HG03095 (cell line): ENCODE results near the gene ATP13A3.

Source experiments
- ATAC-seq: cut with Tn5 transposase; IDR thresholded peaks from one replicate; pipeline ENCODE4 v1.9.1; 2021; ENCODE audit warnings: moderate library complexity; ENCODE audit not compliant: unreplicated experiment

The ATP13A3 gene

GRCh38 chr3:194476784-194477183, 10.0 kb downstream of the ATP13A3 start:
- ATAC-seq = no peak

- no peak for ATAC-seq
Observed at GRCh38 chr3:194475978-194476377, 10.8 kb downstream of the ATP13A3 start.

- ATAC-seq = no peak
Observed at GRCh38 chr3:194475138-194475932, 11.5 kb downstream of the ATP13A3 start.

- no peak for ATAC-seq
Observed at GRCh38 chr3:194474675-194475074, 12.1 kb downstream of the ATP13A3 start.

GRCh38 chr3:194472290-194472920, 14.4 kb downstream of the ATP13A3 start:
- ATAC-seq = peak; percentile 68

- ATAC-seq = no peak
Observed at GRCh38 chr3:194471863-194472262, 14.9 kb downstream of the ATP13A3 start.

- no peak for ATAC-seq
Observed at GRCh38 chr3:194470615-194471014, 16.2 kb downstream of the ATP13A3 start.

- ATAC-seq = no peak
Observed at GRCh38 chr3:194469977-194470376, 16.8 kb downstream of the ATP13A3 start.

- ATAC-seq = no peak
Observed at GRCh38 chr3:194468086-194468485, 18.7 kb downstream of the ATP13A3 start.

- ATAC-seq = no peak
Observed at GRCh38 chr3:194466761-194467356, 19.9 kb downstream of the ATP13A3 start.

GRCh38 chr3:194465920-194466570, 20.8 kb downstream of the ATP13A3 start:
- no peak for ATAC-seq

GRCh38 chr3:194465246-194465645, 21.6 kb downstream of the ATP13A3 start:
- ATAC-seq = no peak

GRCh38 chr3:194464692-194465091, 22.1 kb downstream of the ATP13A3 start:
- no peak for ATAC-seq

GRCh38 chr3:194462936-194463335, 23.9 kb downstream of the ATP13A3 start:
- no peak for ATAC-seq

GRCh38 chr3:194460566-194460965, 26.2 kb downstream of the ATP13A3 start:
- ATAC-seq = no peak

- ATAC-seq = no peak
Observed at GRCh38 chr3:194458131-194458530, 28.7 kb downstream of the ATP13A3 start.

- ATAC-seq = no peak
Observed at GRCh38 chr3:194455481-194455880, 31.3 kb downstream of the ATP13A3 start.

GRCh38 chr3:194450341-194450740, 36.5 kb downstream of the ATP13A3 start:
- no peak for ATAC-seq

- no peak for ATAC-seq
Observed at GRCh38 chr3:194449913-194450312, 36.9 kb downstream of the ATP13A3 start.

- no peak for ATAC-seq
Observed at GRCh38 chr3:194447657-194448056, 39.1 kb downstream of the ATP13A3 start.

- ATAC-seq = no peak
Observed at GRCh38 chr3:194447161-194447560, 39.6 kb downstream of the ATP13A3 start.

- no peak for ATAC-seq
Observed at GRCh38 chr3:194446754-194447153, 40.0 kb downstream of the ATP13A3 start.
